NCI-H524 treated with DMSO at 0.1 percent for 48 hours (cell line): Measurements from ENCODE around the gene CCT6B.
"Not testable (repeated sequence)": the region's sequence is repeated elsewhere in the genome, so short reads cannot be mapped to it uniquely, and the experiment has no call there.

ENCODE experiments used
- DNase-seq: peaks from one replicate; lab custom pipeline; 2025; lab: John Stamatoyannopoulos, UW

CCT6B gene

GRCh38 chr17:34961093-34961911 lies at the start of gene CCT6B, which contains the start of gene ZNF830:
TSS of gene CCT6B (minus strand) at chr17:34961460. CDS start at chr17:34961393, 67 bp downstream.
TSS of gene ZNF830 (plus strand) at chr17:34961540. CDS start at chr17:34961567, 27 bp downstream.
- peak; percentile 42 for DNase-seq

- no peak for DNase-seq
Observed at GRCh38 chr17:35010093-35010492, 48.8 kb upstream of the CCT6B start.

GRCh38 chr17:35006961-35007360 lies 45.7 kb upstream of the CCT6B start:
- no peak for DNase-seq

DNA sequence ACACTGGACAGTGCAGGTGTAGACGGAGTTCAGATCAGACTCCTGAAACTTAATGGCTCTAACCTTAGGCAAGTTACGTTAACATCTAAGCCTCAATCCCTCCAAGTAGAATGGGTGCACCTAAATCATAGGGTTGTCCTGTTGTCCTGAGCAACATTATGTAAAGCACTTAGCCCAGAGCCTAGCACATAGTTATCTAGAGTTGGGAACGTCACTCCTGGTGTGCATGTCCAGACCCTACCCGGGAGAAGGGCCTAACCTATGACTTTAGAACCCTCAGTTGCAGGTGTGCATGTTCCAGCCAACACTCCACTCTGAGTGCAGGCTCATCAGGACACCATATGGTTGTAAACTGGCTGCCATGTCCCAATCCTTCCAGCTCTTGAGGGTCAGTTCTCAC lies 45.1 kb upstream of the CCT6B start:
- no peak for DNase-seq

DNA sequence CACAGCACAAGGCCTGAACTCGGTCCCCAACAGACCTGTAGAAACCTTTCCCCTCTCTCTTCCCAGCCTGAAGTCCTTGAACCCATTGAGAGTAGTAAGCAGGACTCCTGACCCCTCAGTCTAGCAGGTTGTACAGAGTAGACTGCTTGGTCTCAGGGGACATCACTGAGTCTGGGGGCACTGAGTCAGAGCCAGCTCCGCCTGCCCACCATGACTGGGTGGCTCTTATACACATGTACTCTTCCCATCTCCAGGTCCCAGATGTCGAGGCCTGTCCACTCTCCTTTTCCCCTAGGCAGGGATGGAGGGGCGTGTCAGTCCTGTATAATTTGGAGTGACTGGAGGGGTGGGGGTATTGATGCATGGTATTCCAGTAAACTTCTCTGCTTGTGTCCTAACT lies 42.5 kb upstream of the CCT6B start:
- no peak for DNase-seq

DNA sequence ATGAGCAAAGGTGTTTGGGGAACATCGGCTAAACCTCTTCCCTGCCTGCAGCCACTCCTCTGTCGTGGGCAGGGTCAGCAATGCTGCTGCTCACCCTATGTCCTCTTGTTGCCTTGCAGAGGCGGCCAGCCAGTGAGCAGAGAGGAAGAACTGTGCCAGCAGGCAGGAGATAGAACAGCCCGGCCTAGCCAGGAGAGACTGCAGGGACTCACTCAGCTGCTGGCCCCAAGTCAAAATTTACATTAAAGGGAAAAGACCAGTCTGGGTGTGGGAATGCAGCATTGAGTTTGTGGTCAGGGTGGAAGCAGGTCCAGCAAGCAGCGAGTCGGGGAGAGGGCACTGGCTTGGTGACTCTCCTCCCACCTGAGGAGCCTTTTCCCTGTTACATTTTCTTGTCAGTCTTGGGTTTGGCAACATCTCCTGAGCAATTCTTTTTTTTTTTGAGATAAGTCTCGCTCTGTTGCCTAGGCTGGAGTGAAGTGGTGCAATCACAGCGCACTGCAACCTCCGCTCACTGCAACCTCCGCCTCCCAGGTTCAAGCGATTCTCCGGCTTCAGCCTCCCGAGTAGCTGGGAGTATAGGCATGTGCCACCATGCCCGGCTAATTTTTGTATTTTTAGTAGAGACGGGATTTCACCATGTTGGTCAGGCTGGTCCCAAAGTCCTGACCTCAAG lies 41.8 kb upstream of the CCT6B start:
- no peak for DNase-seq

DNA sequence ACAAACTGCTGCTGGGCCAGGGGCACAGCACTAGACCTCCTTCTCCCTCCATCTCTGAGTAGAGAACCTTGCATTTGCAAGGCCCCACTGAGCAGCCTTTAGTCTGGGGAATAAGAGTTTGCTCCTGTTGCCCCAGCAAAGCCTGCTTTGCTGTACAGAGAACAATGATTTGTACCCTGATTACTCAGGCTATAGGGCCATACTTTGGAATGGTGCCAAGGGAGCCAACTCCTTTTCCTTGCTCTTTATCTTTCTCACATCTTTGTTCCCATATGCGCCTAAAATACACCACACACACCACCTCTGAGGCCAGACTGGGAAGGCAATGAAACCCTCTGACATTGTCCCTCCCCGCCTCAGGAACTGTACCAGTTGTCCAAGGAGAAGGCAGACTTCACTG lies 40.3 kb upstream of the CCT6B start:
- no peak for DNase-seq

- not testable (repeated sequence) for DNase-seq
Observed at GRCh38 chr17:35000965-35001364, 39.7 kb upstream of the CCT6B start.

GRCh38 chr17:34999456-34999855 lies 38.2 kb upstream of the CCT6B start:
- no peak for DNase-seq

GRCh38 chr17:34998205-34998604 lies 36.9 kb upstream of the CCT6B start:
- DNase-seq: no peak

GRCh38 chr17:34997355-34997862 lies 36.1 kb upstream of the CCT6B start:
- DNase-seq: no peak

DNA sequence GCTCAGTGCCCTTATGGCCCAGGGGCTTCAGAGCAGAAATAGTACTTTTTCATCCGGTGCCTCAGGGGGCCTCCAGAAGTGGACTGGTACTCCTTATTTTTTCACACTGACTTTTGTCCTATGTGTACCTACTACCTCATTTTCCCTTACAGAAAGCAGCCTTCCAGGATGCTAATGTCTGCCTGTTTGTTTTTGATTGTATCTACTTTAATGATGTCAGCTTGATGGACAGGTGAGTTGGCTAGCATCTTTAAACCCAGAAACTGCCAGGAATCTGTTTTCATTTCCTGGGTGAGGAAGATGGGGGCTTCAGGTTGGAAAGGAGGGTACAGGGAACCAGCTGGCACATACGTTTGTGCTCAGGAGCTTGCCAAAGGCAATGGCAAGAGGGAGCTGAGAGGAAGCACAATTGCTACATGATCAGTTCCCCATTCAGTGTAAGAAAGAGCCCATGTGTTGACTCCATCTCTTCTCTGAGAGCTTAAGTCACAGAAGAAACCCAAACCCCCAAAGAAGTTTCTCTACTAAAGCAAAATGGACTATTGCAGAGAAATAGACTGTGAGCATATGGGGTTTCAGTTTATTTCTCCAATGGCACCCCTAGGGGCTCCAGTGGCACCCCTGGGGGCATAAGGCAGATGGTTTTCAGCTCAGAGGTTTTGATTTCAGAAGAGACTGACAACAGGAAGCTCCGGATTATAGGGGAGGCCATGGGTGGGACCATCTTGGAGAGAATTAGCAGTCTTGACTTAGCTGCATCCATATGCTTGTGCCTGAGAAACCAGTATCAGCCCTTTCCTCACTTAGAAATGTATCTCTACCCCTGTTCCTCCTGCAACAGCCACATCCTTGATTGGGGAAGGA lies 35.4 kb upstream of the CCT6B start:
- DNase-seq: no peak

DNA sequence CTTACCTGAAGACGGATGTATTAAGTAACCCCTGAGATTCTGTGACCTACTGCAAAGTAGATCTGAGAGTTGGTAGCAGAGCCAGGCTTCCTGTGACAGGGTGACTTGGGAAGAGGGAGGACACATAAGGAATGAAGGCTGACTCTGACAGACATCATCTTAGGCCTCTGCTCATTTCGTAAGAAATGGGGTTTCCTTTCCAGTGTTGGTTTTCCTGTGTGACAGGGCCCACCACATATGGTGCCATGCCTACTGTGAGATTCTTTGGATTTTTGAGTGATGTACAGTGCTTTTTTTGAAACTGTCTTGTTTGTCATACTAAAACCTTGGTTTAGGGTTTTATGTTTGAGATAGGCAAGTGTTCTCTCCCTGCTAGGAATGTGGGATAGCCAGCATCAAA lies 31.8 kb upstream of the CCT6B start:
- DNase-seq: no peak

DNA sequence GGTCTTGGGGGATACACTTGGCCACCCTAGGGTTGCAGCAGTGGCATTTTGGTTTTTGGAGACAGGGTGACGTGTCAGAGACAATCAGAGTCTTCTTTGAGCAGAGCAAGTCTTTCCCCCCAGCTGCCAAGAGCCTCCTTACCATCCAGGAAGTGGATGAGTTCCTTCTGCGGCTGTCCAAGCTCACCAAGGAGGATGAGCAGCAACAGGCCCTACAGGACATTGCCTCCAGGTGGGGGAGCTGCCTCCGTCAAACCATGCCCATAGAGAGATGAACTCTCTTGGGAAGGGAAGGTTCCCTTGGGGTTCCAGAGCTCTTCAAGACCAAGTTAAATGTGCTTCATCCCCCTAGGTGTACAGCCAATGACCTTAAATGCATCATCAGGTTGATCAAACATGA lies 30.3 kb upstream of the CCT6B start:
- no peak for DNase-seq

DNA sequence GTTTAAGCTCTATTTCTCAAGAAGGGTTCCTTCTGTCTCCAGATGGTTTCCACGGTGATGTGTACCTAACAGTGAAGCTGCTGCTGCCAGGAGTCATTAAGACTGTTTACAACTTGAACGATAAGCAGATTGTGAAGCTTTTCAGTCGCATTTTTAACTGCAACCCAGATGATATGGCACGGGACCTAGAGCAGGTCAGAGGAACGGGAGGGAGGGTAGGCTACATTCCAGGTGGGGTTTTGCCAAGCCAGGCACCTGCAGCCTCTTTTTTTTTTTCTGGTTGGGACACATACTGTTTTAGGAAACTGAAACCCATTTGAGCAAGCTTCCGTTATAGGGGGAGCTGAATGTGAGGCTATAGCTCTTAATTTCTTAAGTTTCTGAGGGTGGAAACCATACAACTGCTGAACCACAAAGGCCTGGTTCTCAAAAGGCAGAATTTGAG lies 29.7 kb upstream of the CCT6B start:
- no peak for DNase-seq

DNA sequence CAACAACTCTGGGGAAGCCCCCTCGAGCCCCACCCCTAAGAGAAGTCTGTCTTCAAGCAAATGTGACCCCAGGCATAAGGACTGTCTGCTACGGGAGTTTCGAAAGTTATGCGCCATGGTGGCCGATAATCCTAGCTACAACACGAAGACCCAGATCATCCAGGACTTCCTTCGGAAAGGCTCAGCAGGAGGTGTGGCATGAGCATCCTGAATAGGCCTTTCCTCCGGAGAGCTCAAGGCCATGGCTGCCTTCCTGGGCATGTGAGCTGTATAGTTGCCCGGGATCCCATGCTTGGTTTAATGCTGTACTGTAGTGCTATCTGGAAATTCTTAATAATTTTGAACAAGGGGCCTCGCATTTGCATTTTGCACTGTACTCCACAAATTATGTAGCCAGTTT lies 28.2 kb upstream of the CCT6B start:
- DNase-seq: no peak

DNA sequence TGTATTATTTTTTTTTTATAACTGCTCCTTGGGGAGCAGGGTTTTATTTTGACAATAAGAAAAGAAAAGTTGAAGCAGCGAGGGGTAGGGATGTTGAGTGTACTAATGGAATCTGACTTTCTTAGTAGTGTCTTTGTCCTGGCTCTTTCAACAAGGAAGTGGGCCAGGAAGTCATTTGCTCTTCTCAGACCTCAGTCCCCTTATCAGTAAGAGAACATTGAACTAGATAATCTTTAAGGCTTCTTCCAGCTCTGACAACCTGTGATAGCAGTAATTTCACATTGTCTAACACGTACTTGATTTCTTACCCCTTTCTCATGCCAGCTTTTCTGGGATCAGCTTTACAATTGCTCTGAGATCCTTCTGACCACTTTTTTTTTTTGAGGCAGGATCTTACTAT lies 27.4 kb upstream of the CCT6B start:
- DNase-seq: no peak

DNA sequence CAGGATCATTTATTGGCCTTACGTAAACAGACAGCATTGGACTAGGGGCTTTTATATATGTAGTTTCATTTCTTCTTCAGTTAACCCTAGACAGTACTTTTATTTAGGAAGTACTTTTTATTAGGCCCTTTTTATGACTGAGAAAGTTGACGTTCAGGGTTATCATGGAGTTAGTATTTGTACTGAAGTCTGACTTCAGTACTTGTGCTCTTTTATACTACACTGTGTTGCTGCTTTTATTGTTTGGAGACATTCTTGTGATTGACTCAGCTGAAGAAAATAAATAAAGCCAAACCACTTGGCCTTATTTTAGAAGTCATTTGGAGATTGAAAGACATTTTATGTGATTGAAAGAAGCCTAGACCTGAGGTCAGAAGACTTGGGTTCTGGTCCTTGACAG lies 26.0 kb upstream of the CCT6B start:
- DNase-seq: no peak

DNA sequence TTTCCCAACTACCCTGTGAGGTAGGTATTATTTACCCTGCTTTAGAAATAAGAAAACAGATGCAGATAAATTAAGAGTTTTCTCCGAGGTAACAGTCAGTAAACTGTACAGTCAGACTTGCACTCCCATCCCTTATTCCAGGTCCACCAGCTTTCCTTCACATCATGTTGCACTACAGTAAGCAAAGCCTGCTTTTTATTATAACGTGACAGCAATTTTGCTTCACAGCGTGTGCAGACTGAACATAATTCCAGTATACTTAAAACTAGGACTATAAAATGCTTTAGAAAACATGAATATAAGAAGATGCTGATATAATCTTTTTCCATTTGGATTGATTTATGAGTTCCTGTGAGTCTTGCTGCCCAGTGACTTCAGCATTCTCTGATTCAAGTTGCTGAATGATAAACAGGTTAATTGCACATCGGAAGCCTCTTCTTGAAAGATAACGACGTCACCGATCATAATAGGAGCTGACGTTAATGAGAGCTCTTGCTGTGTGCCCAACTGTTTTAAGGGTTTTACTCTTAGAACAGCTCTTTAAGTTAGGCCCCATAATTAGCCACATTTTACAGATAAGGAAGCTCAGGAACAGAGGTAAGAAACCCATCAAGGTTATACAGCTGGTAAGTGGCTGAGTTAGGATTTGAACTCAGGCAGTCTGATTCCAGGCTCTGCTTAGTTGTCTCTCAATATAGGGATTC lies 20.4 kb upstream of the CCT6B start:
- no peak for DNase-seq

- DNase-seq: peak; percentile 27
Observed at GRCh38 chr17:34980681-34981537, 19.6 kb upstream of the CCT6B start.

GRCh38 chr17:34980353-34980680 lies 19.1 kb upstream of the CCT6B start, which contains the start of gene LIG3:
TSS of gene LIG3 (plus strand) at chr17:34980512. CDS start at chr17:34983006, 2,494 bp downstream.
- DNase-seq: peak; percentile 68
